Measurements from ENCODE around the gene ACSS1. TPM values are rescaled to one million over a fixed set of nuclear protein-coding genes. Genes with fewer than 3 reads are reported as not detected.

The ACSS1 gene
- total and polyA plus RNA-seq, 2 of the 8 experiments (the other 6 are each of a cell fraction or from before 2014, with no cell fraction given), result 2.6 to 3.4 TPM

GRCh38 chr20:24981282-24981681, 76.7 kb downstream of the ACSS1 start (continued):
- TF ChIP-seq GABPA (IDR thresholded peaks at IDR 0.05; ENCODE audit: borderline replicate concordance, insufficient read depth, low read length) (no peak), RNF2 (IDR thresholded peaks at IDR 0.05; ENCODE audit: borderline replicate concordance, low read depth, low read length, missing control alignments, poor library complexity, severe bottlenecking) (no peak)
